HPDE6-E6E7 (cell line): ENCODE results near the gene TAF7L.

Experiments used
- DNase-seq: peaks from one replicate; pipeline ENCODE4 v3.0.0; 2011; ENCODE audit warnings: missing footprints; ENCODE audit errors: extremely low spot score

The TAF7L gene

GRCh38 chrX:101223226-101223625 lies 67.9 kb downstream of the TAF7L start:
- DNase-seq: no peak

- no peak for DNase-seq
Measured at GRCh38 chrX:101220662-101221260, 70.4 kb downstream of the TAF7L start.

- DNase-seq: no peak
Measured at GRCh38 chrX:101219864-101220346, 71.2 kb downstream of the TAF7L start.

- DNase-seq: no peak
Measured at GRCh38 chrX:101219116-101219863, 71.8 kb downstream of the TAF7L start, which contains the start of gene DRP2. Gene DRP2, plus strand, starts transcription at chrX:101219786. Its CDS starts 11,862 bp downstream, at chrX:101231648.
